ENCODE data around the gene ARHGAP15.

Gene ARHGAP15

GRCh38 chr2:143452817-143453451 lies 323.7 kb downstream of the ARHGAP15 start:
- DNase-seq (ENCODE audit: low read depth, low spot score), result no peak

GRCh38 chr2:143453981-143454511 lies 324.8 kb downstream of the ARHGAP15 start:
- no peak for DNase-seq (ENCODE audit: low read depth, low spot score)

GRCh38 chr2:143455317-143455716 lies 326.1 kb downstream of the ARHGAP15 start:
- no peak for DNase-seq (ENCODE audit: low read depth, low spot score)

GRCh38 chr2:143458258-143459190 lies 329.3 kb downstream of the ARHGAP15 start:
- no peak for DNase-seq (ENCODE audit: low read depth, low spot score)

GRCh38 chr2:143460382-143460781 lies 331.2 kb downstream of the ARHGAP15 start:
- DNase-seq (ENCODE audit: low read depth, low spot score), result no peak

GRCh38 chr2:143463719-143464118 lies 334.5 kb downstream of the ARHGAP15 start:
- DNase-seq (ENCODE audit: low read depth, low spot score), result no peak

GRCh38 chr2:143466391-143466790 lies 337.2 kb downstream of the ARHGAP15 start:
- no peak for DNase-seq (ENCODE audit: low read depth, low spot score)

GRCh38 chr2:143467011-143467410 lies 337.8 kb downstream of the ARHGAP15 start:
- DNase-seq (ENCODE audit: low read depth, low spot score), result no peak

- DNase-seq (ENCODE audit: low read depth, low spot score), result no peak
Observed at GRCh38 chr2:143468341-143468888, 339.2 kb downstream of the ARHGAP15 start.

- no peak for DNase-seq (ENCODE audit: low read depth, low spot score)
Observed at GRCh38 chr2:143469323-143469722, 340.1 kb downstream of the ARHGAP15 start.

GRCh38 chr2:143471550-143471949 lies 342.3 kb downstream of the ARHGAP15 start:
- DNase-seq (ENCODE audit: low read depth, low spot score), result no peak

- no peak for DNase-seq (ENCODE audit: low read depth, low spot score)
Observed at GRCh38 chr2:143473216-143473615, 344.0 kb downstream of the ARHGAP15 start.

- DNase-seq (ENCODE audit: low read depth, low spot score), result no peak
Observed at GRCh38 chr2:143473820-143474219, 344.6 kb downstream of the ARHGAP15 start.

GRCh38 chr2:143474586-143474985 lies 345.4 kb downstream of the ARHGAP15 start:
- DNase-seq (ENCODE audit: low read depth, low spot score), result no peak

GRCh38 chr2:143475041-143475776 lies 346.0 kb downstream of the ARHGAP15 start:
- no peak for DNase-seq (ENCODE audit: low read depth, low spot score)

- no peak for DNase-seq (ENCODE audit: low read depth, low spot score)
Observed at GRCh38 chr2:143476336-143477087, 347.3 kb downstream of the ARHGAP15 start.

- no peak for DNase-seq (ENCODE audit: low read depth, low spot score)
Observed at GRCh38 chr2:143477714-143478443, 348.7 kb downstream of the ARHGAP15 start.

GRCh38 chr2:143480086-143480485 lies 350.9 kb downstream of the ARHGAP15 start:
- DNase-seq (ENCODE audit: low read depth, low spot score), result no peak

- no peak for DNase-seq (ENCODE audit: low read depth, low spot score)
Observed at GRCh38 chr2:143480601-143481236, 351.5 kb downstream of the ARHGAP15 start.

GRCh38 chr2:143481237-143481623 lies 352.0 kb downstream of the ARHGAP15 start:
- DNase-seq (ENCODE audit: low read depth, low spot score), result no peak

Data from activated CD4-positive, CD25-positive, alpha-beta regulatory T cell treated with anti-CD3 and anti-CD28 coated beads, Interleukin-2, amount 50 U/mL, for 16 hours (primary cell).